OCI-M2 (cell line): ENCODE data around the gene POLR3B.

Experiments used
- DNase-seq: peaks from one replicate; lab custom pipeline; 2025; ENCODE audit not compliant: unreplicated experiment; lab: John Stamatoyannopoulos, UW

POLR3B gene

DNA sequence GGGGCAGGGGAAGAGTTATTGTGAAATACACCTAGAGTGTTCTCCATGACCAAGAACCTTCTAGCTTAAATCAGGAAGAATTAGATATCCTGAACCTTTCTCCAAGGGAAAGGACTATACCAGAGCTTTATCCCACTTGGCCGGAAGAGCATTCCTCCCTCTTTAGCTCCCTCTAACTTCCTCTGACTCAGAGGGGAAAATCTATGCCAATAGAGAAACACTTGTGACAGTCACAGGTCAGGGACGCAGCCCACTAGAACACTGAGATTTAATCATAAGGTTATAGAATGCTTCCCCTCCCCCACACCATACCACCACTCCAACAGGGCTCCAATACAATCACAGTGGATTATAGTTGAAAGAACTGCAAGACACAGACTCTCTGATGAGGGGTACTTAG is 169.8 kb downstream of the POLR3B start:
- DNase-seq: no peak

DNA sequence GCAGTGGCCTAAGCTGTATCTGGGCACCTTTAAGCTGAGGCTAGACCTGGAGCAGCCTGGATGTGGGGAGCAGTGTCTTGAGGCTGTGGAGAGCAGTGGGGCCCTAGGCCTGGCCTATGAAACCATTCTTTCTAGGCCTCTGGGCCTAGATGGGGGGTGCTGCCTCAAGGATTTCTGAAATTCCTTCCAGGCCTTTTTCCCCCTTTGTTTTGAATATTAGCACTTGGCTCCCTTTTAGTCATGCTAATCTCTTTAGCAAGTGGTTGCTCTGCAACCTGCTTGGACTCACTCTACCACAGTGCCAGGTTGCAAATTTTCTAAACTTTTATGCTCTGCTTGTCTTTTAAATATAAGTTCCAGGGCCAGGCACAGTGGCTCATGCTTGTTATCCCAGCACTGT is 183.7 kb downstream of the POLR3B start:
- DNase-seq: no peak

DNA sequence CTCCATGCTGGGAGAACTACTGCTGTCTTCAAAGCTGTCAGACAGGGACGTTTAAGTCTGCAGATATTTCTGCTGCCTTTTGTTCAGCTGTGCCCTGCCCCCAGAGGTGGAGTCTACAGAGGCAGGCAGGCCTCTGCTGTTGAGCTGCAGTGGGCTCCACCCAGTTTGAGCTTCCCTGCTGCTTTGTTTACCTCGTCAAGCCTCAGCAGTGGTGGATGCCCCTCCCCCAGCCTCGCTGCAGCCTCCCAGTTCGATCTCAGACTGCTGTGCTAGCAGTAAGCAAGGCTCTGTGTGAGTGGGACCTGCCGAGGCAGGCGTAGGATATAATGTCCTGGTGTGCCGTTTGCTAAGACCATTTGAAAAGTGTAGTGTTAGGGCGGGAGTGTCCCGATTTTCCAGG is 193.9 kb downstream of the POLR3B start:
- DNase-seq: no peak

DNA sequence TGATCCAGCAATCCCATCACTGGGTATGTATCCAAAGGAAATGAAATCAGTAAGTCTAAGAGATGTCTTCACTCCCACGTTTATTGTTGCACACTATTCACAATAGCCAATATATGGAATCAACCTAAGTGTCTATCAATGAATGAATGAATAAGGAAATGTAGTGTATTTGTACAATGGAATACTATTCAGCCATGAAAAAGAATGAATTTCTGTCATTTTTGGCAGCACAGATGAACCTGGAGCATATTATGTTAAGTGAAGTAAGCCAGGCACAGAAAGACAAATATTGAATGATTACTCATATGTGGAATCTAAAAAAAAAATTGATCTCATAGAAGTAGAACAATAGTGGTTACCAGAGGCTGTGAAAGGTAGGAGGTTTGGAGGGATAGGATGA is 194.7 kb downstream of the POLR3B start:
- DNase-seq: no peak
